GM19468 (cell line): Measurements from ENCODE around the gene INKA1.
"Not testable (repeated sequence)": the region's sequence is repeated elsewhere in the genome, so short reads cannot be mapped to it uniquely, and the experiment has no call there.

Experiments
- ATAC-seq: cut with Tn5 transposase; IDR thresholded peaks from one replicate; pipeline ENCODE4 v1.9.1; 2021; ENCODE audit warnings: mild to moderate bottlenecking, moderate library complexity, moderate number of reproducible peaks; ENCODE audit not compliant: unreplicated experiment; ENCODE audit errors: extremely low read depth

INKA1 gene

DNA sequence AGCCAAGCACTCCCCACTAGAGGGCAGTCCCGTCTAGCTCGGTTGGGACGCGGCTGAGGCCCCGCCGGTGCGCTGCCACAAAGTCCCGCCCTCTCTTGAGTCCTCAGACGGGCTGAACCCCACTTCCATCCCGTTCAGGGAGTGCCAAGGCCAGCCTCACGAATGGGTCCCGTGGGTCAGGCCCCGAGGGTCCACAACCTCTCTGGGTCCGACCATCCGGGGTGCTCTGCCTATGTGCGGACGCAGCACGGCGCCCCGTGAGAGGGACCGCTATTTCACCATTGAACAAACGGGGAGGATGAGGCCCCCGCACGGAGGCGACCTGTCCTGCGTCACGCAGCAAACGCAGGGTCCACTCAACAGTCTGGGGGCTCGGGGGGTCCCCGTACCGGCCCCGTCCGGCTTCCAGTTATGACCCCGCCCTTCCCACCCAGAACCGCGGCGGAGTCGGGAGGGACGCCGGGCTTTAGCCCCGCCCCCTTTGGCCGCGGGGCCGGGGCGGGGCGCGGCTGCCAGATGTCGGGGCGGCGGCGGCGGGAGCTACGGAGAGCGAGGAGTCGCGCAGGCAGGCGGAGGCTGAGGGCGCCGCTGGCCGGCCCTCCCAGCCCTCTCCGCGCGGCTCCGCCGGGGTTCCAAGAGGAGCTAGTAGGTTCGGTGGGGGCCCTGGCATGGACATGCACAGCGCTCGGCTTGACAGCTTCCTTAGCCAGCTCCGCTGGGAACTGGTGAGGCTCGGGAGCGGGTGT, at the start of gene INKA1:
Gene INKA1 (plus strand): TSS at position 543 of the 746 bp plus-strand sequence. CDS start 132 bp downstream, at position 675.
- peak; percentile 11 for ATAC-seq

GRCh38 chr3:49754536-49754935, 48.5 kb upstream of the INKA1 start:
- ATAC-seq = no peak

DNA sequence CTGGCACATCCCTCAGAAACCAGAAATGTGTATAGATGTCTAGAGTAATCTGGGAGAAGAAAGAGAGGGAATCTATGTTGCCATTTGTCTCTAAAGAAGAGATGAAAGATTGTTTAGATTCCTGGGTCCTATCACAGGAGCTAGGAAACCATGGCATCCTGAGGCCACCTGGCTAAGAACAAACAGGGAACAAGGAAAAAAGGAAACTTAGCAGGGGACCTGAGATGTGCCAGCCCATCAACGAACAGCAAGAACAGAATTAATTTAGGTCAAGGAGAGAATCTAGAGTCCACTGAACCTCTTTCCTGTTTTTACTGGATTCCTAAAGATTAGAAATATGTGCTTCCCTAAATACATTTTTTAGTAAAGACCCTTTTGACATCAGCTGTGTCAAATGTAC, 47.0 kb upstream of the INKA1 start:
- no peak for ATAC-seq

- no peak for ATAC-seq
These were observed 45.9 kb upstream of the INKA1 start for GRCh38 chr3:49757197-49757596.

DNA sequence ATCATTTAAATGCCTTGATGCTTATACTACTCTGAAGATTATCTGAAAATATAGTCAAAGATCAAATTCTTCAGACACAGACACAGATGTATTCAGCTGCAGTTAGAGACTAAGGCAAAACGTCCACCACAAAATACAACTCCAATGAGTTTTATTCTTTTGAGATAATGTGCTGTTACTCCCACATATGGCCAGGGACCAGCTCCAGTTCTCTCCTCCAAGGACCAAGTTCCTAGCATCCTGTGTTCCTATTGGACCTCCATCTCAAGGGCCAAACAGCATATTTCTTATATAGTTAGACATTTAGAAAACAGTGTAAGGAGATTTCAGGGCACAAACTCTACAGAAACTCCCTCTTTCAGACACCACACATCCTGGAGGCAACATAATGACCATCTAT, 43.8 kb upstream of the INKA1 start:
- ATAC-seq = no peak

GRCh38 chr3:49761661-49762060, 41.4 kb upstream of the INKA1 start:
- no peak for ATAC-seq

DNA sequence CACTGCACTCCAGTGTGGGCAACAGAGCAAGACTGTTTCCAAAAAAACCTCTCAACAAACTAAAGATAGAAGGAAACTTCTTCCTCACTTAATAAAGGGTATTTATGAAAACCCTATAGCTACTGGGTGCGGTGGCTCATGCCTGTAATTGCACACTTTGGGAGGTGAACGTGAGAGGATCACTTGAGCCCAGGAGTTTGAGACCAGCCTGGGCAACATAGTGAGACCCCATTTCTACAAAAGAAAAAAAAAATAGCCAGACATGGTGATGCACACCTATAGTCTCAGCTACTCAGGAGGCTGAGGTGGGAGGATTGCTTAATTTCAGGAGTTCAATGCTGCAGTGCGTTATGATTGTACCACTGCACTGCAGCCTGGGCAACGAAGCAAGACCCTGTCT, 39.1 kb upstream of the INKA1 start:
- ATAC-seq = no peak

DNA sequence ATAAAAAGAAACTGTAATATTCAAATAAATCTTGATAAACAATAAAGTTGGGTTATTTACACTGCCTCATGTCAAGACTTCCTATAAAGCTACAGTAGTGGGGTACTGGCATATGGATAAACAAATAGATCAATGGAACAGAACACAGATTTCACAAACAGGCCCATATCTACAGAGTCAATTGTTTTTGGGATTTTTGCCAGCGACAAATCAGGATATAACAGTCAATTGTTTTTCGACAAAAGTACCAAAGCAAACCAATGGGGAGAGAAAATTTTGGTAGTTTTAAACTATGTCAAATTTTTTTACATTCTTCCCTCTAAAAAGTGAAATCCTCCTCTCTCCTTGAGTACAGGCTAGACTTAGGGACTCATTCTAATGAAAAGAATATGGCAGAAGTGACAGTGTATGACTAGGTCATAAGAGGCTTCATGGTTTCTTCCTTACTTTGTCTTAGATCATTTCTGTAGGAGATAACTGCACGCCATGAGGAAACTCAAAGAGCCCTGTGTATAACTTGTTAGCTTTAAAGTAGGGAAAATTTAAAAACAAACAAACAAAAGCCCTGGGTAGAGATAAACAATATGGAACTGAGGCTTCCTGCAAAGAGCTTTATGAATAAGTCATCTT, 33.7 kb upstream of the INKA1 start:
- ATAC-seq = no peak

GRCh38 chr3:49769926-49770325, 33.1 kb upstream of the INKA1 start:
- ATAC-seq = no peak

GRCh38 chr3:49771340-49771938, 31.6 kb upstream of the INKA1 start:
- ATAC-seq = no peak

DNA sequence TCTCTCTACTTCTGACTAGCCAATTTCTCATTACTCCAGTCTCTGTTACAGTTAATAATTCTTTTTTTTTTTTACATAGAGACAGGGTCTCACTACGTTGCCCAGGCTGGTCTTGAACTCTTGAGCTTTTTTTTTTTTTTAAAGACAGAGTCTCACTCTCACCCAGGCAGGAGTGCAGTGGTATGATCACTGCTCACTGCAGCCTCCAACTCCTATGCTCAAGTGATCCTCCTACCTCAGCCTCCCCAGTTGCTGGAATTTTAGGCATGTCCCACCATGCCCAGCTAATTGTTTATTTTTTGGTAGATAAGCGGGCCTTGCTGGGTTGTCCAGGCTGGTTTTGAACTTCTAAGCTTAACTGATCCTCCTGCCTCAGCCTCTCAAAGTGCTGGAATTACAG, 30.4 kb upstream of the INKA1 start:
- ATAC-seq = no peak

GRCh38 chr3:49775538-49775937, 27.5 kb upstream of the INKA1 start:
- no peak for ATAC-seq

DNA sequence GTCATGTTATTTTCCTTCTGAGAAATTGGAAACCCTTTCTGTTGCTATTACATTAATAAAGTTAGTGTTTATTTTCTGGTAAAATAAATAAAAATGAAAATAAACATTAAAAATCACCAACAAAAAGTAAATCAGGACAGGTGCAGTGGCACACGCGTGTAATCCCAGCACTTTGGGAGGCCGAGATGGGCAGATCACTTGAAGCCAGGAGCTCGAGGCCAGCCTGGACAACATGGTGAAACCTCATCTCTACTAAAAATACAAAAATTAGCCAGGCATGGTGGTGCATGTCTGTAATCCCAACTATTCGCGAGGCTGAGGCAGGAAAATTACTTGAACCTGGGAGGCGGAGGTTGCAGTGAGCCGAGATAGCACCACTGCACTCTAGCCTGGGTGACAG, 27.0 kb upstream of the INKA1 start:
- not testable (repeated sequence) for ATAC-seq

- ATAC-seq = no peak
These were observed 23.5 kb upstream of the INKA1 start for GRCh38 chr3:49779358-49780079.

GRCh38 chr3:49780080-49780974, 22.7 kb upstream of the INKA1 start:
- ATAC-seq = no peak

DNA sequence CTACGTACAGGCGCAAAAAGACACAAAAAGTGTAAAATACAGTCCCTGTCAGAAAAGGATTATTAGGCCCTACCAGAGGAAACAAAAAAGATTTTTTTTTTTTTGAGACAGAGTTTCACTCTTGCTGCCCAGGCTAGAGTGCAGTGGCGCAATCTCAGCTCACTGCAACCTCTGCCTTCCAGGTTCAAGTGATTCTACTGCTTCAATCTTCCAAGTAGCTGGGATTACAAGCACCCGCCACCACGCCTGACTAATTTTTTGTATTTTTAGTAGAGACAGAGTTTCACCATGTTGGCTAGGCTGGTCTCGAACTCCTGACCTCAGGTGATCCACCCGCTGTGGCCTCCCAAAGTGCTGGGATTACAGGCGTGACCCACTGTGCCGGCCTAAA, 22.1 kb upstream of the INKA1 start:
- not testable (repeated sequence) for ATAC-seq

- ATAC-seq = no peak
These were observed 21.5 kb upstream of the INKA1 start for GRCh38 chr3:49781415-49782199.

DNA sequence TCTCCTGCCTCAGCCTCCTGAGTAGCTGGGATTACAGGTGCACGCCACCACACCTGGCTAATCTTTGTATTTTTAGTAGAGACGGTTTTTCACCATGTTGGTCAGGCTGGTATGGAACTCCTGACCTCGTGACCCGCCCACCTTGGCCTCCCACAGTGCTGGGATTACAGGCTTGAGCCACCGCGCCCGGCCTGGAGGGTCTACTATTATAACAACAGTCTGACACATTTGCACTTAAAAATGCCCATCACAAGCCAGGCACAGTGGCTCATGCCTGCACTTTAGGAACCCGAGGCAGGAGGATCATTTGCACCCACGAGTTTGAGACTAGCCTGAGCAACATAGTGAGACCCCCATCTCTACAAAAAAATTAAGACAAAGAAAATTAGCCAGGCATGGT, 20.8 kb upstream of the INKA1 start:
- ATAC-seq = not testable (repeated sequence)
